ENCODE results near the gene ACTL6A.
A peak's percentile ranks its signal among the peaks of the same experiment; 100 is the strongest.

Gene ACTL6A

GRCh38 chr3:179591313-179591712 is 28.6 kb downstream of the ACTL6A start:
- no peak for DNase-seq

GRCh38 chr3:179599531-179599930 is 36.8 kb downstream of the ACTL6A start:
- no peak for DNase-seq

GRCh38 chr3:179603321-179603720 is 40.6 kb downstream of the ACTL6A start:
- DNase-seq = no peak

GRCh38 chr3:179603831-179604230 is 41.1 kb downstream of the ACTL6A start:
- no peak for DNase-seq

- peak; percentile 44 for DNase-seq
Measured at GRCh38 chr3:179604321-179605078, 41.8 kb downstream of the ACTL6A start, which contains the start of the genes MRPL47 and NDUFB5. TSS of gene MRPL47 (minus strand) at chr3:179604638. CDS start at chr3:179604624, 14 bp downstream. TSS of gene NDUFB5 (plus strand) at chr3:179604794. CDS start at chr3:179604816, 22 bp downstream.

GRCh38 chr3:179606534-179607085 is 43.9 kb downstream of the ACTL6A start:
- no peak for DNase-seq

GRCh38 chr3:179608931-179609720 is 46.4 kb downstream of the ACTL6A start:
- DNase-seq = no peak

- no peak for DNase-seq
Measured at GRCh38 chr3:179610066-179610465, 47.3 kb downstream of the ACTL6A start.

- DNase-seq = no peak
Measured at GRCh38 chr3:179613807-179614206, 51.1 kb downstream of the ACTL6A start.

- DNase-seq = no peak
Measured at GRCh38 chr3:179615458-179616173, 52.9 kb downstream of the ACTL6A start.

GRCh38 chr3:179622023-179622422 is 59.3 kb downstream of the ACTL6A start:
- no peak for DNase-seq

GRCh38 chr3:179624451-179624850 is 61.7 kb downstream of the ACTL6A start:
- no peak for DNase-seq

- DNase-seq = no peak
Measured at GRCh38 chr3:179630753-179631451, 68.2 kb downstream of the ACTL6A start.

Data from cortex of kidney (tissue), 1 donor.